ENCODE measurements around the gene ARL1. TPM values are rescaled to one million over a fixed set of nuclear protein-coding genes. Genes with fewer than 3 reads are reported as not detected.

The ARL1 gene
- total and polyA plus RNA-seq, 10 donors = 12.3 to 64.9 (median 42.3) TPM

DNA sequence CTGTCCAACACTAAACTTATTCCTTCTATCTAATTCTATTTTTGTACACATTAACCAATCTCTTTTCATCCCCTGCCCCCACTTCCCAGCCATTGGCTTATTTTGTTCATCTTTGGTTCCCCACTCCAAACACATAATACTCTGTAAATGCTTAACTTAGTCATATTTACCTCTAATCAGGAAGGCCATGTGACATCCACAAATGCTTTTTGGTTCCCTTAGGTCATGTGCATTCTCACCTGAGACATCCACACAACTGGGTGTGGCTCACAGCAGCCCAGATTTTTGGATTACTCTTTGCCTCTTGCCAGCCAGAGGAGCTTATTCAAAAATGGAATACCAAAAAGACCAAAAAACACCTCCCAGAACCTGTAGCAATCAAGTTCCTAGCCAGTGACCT lies 28.4 kb downstream of the ARL1 start:
- intact Hi-C loops (cut with DNase I; ENCODE audit: low total_unique reads) = no loop called here
- DNase-seq = no peak
- H3K9me3 ChIP-seq = no peaks in the 10 kb centered on the region
- no peaks in the 10 kb centered on the region for H3K4me1 ChIP-seq
- no peak overlapping the region for H3K4me3 ChIP-seq
- no peak for TF ChIP-seq POLR2A (IDR thresholded peaks at IDR 0.05)
- peaks cover 0 to 100% (median 78%) of the 10 kb centered on the region in 6 donors for H3K36me3 ChIP-seq
- H3K27me3 ChIP-seq (replicated peaks in 1 of 7) = no peaks in the 10 kb centered on the region
- no peak overlapping the region for H3K27ac ChIP-seq

DNA sequence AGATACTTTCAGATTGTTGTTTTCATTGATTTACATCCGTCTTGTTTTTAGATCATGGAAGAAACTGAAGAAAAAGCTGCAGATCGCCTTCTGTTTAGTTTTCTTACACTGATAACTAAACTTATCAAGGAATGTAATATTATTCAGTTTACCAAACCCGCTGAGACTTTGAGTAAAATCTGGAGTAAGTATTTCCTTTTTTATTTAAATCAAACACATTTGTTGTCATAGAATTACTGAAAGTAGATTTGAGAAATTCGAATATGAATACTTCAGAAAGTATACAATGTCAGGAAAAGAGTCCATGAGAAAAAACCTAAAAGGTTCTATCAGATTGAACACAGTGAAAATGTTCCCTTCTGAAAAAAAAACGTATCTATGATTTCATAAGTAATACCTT lies 32.0 kb downstream of the ARL1 start:
- Histone ChIP-seq H3K4me3 (no peak overlapping the region), H3K9me3 (no peaks in the 10 kb centered on the region), H3K4me1 (no peaks in the 10 kb centered on the region), H3K36me3 (peaks cover 0 to 100% (median 74%) of the 10 kb centered on the region in 6 donors), H3K27me3 (replicated peaks in 1 of 7) (no peaks in the 10 kb centered on the region), H3K27ac (no peak overlapping the region)
- DNase-seq = no peak
- intact Hi-C loops (cut with DNase I; ENCODE audit: low total_unique reads) = no loop called here
- WGBS, 5 donors = 72 to 87% (median 75%) methylated on average over 5 of the region's 5 CpGs
- TF ChIP-seq POLR2AphosphoS5 (IDR thresholded peaks at IDR 0.05) (no peak), POLR2A (IDR thresholded peaks at IDR 0.05) (no peak)
- TF ChIP-seq, protein P1, sequence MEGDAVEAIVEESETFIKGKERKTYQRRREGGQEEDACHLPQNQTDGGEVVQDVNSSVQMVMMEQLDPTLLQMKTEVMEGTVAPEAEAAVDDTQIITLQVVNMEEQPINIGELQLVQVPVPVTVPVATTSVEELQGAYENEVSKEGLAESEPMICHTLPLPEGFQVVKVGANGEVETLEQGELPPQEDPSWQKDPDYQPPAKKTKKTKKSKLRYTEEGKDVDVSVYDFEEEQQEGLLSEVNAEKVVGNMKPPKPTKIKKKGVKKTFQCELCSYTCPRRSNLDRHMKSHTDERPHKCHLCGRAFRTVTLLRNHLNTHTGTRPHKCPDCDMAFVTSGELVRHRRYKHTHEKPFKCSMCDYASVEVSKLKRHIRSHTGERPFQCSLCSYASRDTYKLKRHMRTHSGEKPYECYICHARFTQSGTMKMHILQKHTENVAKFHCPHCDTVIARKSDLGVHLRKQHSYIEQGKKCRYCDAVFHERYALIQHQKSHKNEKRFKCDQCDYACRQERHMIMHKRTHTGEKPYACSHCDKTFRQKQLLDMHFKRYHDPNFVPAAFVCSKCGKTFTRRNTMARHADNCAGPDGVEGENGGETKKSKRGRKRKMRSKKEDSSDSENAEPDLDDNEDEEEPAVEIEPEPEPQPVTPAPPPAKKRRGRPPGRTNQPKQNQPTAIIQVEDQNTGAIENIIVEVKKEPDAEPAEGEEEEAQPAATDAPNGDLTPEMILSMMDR (IDR thresholded peaks at IDR 0.05 in 8 of 11, conservative IDR thresholded peaks at IDR 0.05 in 3 of 11) = no peak

DNA sequence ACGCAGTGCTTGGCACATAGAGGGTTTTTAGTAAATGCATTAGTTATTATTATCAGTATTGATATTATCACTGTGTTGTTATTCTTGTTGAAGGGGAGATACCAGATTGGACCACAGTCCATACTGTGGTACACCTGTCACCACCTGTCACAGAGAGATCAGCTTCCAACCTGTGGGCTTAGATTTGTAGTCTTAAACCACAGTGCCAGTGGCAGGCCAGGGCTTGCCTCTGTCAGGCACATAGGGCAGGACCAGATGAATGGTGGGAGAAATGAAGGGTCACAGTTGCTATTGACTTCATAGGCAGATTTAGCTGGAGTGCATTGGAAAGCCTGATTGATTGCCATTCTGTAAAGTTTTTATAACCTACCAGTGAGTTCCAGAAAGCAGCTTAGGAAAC lies 35.1 kb downstream of the ARL1 start:
- intact Hi-C loops (cut with DNase I; ENCODE audit: low total_unique reads) = no loop called here
- Histone ChIP-seq H3K27ac (no peak overlapping the region), H3K9me3 (no peaks in the 10 kb centered on the region), H3K4me1 (no peaks in the 10 kb centered on the region), H3K36me3 (peaks cover 0 to 100% (median 81%) of the 10 kb centered on the region in 6 donors), H3K27me3 (replicated peaks in 1 of 7) (no peaks in the 10 kb centered on the region), H3K4me3 (no peak overlapping the region)
- no peak for DNase-seq
- whole genome bisulfite sequencing, 5 donors = 96 to 98% (median 98%) methylated on average over 1 of the region's 1 CpG
- TF ChIP-seq POLR2A (IDR thresholded peaks at IDR 0.05) (no peak), POLR2AphosphoS5 (IDR thresholded peaks at IDR 0.05) (no peak)
- TF ChIP-seq, protein P1 (IDR thresholded peaks at IDR 0.05 in 8 of 11, conservative IDR thresholded peaks at IDR 0.05 in 3 of 11) = no peak

DNA sequence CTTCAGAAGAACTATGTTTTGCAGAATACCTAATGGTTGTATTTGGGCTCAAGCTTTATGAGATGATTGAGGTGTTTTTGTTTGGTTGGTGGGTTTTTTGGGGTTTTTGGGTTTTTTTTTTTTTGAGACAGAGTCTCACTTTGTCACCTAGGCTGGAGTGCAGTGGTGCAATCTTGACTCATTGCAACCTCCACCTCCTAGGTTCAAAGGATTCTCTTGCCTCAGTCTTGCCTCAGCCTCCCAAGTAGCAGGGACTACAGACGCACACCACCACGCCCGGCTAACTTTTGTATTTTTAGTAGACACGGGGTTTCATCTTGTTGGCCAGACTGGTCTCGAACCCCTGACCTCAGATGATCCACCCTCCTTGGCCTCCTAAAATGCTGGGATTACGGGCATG lies 39.6 kb downstream of the ARL1 start:
- intact Hi-C loops (cut with DNase I; ENCODE audit: low total_unique reads) = no loop called here
- Histone ChIP-seq H3K4me1 (no peaks in the 10 kb centered on the region), H3K9me3 (no peaks in the 10 kb centered on the region), H3K27me3 (replicated peaks in 1 of 7) (no peaks in the 10 kb centered on the region), H3K4me3 (no peak overlapping the region), H3K36me3 (peaks cover 0 to 100% (median 85%) of the 10 kb centered on the region in 6 donors), H3K27ac (no peak overlapping the region)
- TF ChIP-seq, protein P1 (IDR thresholded peaks at IDR 0.05 in 8 of 11, conservative IDR thresholded peaks at IDR 0.05 in 3 of 11) = no peak
- no peak for TF ChIP-seq POLR2AphosphoS5 (IDR thresholded peaks at IDR 0.05)
- TF ChIP-seq POLR2A (IDR thresholded peaks at IDR 0.05) = no peak
- no peak for DNase-seq
- WGBS, 5 donors = 90 to 98% (median 96%) methylated on average over 6 of the region's 6 CpGs

DNA sequence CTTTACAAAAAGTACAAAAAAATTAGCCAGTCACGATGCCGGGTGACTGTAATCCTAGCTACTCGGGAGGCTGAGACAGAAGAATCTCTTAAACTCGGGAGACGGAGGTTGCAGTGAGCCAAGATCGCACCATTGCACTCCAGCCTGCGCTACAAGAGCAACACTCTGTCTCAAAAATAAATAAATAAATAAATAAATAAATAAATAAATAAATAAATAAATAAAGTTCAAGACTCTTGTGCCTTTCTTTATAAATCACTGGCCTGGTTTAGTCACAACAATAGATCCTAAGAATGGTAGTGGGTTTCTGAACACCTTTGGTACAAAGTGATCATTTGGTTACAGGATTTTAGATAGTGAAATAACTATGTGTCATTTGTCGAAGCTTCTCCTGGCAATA lies 46.1 kb downstream of the ARL1 start:
- intact Hi-C loops (cut with DNase I; ENCODE audit: low total_unique reads) = no loop called here
- no peak overlapping the region for H3K27ac ChIP-seq
- no peaks in the 10 kb centered on the region for H3K9me3 ChIP-seq
- H3K4me1 ChIP-seq = no peaks in the 10 kb centered on the region
- H3K36me3 ChIP-seq = peaks cover 0 to 100% (median 62%) of the 10 kb centered on the region in 6 donors
- no peak overlapping the region for H3K4me3 ChIP-seq
- TF ChIP-seq POLR2AphosphoS5 (IDR thresholded peaks at IDR 0.05) = no peak
- no peak for TF ChIP-seq POLR2A (IDR thresholded peaks at IDR 0.05)
- TF ChIP-seq, protein P1 (IDR thresholded peaks at IDR 0.05 in 8 of 11, conservative IDR thresholded peaks at IDR 0.05 in 3 of 11) = no peak
- no peaks in the 10 kb centered on the region for H3K27me3 ChIP-seq (replicated peaks in 1 of 7)
- no peak for DNase-seq
- 85 to 98% (median 94%) methylated on average over 8 of the region's 8 CpGs for WGBS, 5 donors

Measured in spleen (tissue), 11 donors.